Colonic mucosa (tissue), 4 donors: ENCODE results near the gene SH2D2A. TPM values are rescaled to one million over a fixed set of nuclear protein-coding genes. Genes with fewer than 3 reads are reported as not detected.
A peak's percentile ranks its signal among the peaks of the same experiment; 100 is the strongest.

ENCODE experiments used
- DNase-seq: peaks from one replicate; pipeline ENCODE4 v3.0.0-alpha.2; 2020
- H3K27ac ChIP-seq: fragments of 200-600 bp; one replicate; pipeline ENCODE4 v1.8.0; 2021
- H3K27me3 ChIP-seq: fragments of 200-600 bp; one replicate; pipeline ENCODE4 v1.8.0; 2021
- H3K36me3 ChIP-seq: fragments of 200-600 bp; one replicate; pipeline ENCODE4 v1.8.0; 2021
- H3K4me1 ChIP-seq: fragments of 200-600 bp; one replicate; pipeline ENCODE4 v1.8.0; 2021; ENCODE audit warnings: mild to moderate bottlenecking
- H3K4me3 ChIP-seq: fragments of 200-600 bp; one replicate; pipeline ENCODE4 v1.8.0; 2021
- H3K9ac ChIP-seq, 2 donors: one replicate each; pipeline ENCODE4 v1.7.0; 2013; ENCODE audit warnings: control low read depth in 2 of 2, low read depth in 2 of 2, low read length in 2 of 2
- H3K9me3 ChIP-seq: fragments of 200-600 bp; one replicate; pipeline ENCODE4 v1.8.0; 2021
- CTCF ChIP-seq: fragments of 200-600 bp; IDR thresholded peaks from one replicate; pipeline ENCODE4 v1.8.0; 2022; ENCODE audit warnings: antibody characterized with exemption, mild to moderate bottlenecking
- intact Hi-C: fragments of 100-400 bp; cut with DNase I; formaldehyde crosslinking; loops from one replicate; pipeline ENCODE4 v1.14.1; 2022
- total RNA-seq, 2 donors: library from RNA; stranded (reverse); fragmentation: NEBNext Ultra II Directional in 1 of 2; extraction: Animal tissue kit (Norgen Biotek cat#: 25700) in 1 of 2; gene quantifications; one replicate each; pipeline ENCODE4 v1.2.1, GENCODE V29; 2021
- donor health status: healthy.
- donor health status: DM: no; HTN: no; CAD: no.
- donor health status: DM: no; HTN: no; CAD: no.

Gene SH2D2A
- total RNA-seq, 2 donors from 2014 or later = 1.9 to 3.1 TPM

- Histone ChIP-seq H3K27me3 (no peaks in the 10 kb centered on the region), H3K9ac (peak overlapping the region; percentile 46 to 54), H3K4me1 (peaks cover 6% of the 10 kb centered on the region), H3K27ac (peak overlapping the region; percentile 46), H3K36me3 (no peaks in the 10 kb centered on the region), H3K4me3 (peak overlapping the region; percentile 36), H3K9me3 (no peaks in the 10 kb centered on the region)
- no peak for DNase-seq
- intact Hi-C loops = no loop called here
- TF ChIP-seq CTCF = no peak
These were observed 1.9 kb downstream of the SH2D2A start for GRCh38 chr1:156814571-156815260.

- DNase-seq = peak; percentile 82
- Histone ChIP-seq H3K36me3 (no peaks in the 10 kb centered on the region), H3K27ac (no peak overlapping the region), H3K27me3 (no peaks in the 10 kb centered on the region), H3K9ac (peak overlapping the region; percentile 46 to 70), H3K4me3 (peak overlapping the region; percentile 36), H3K9me3 (no peaks in the 10 kb centered on the region), H3K4me1 (peaks cover 6% of the 10 kb centered on the region)
- intact Hi-C loops = no loop called here
- TF ChIP-seq CTCF = peak; percentile 59
These were observed 2.7 kb downstream of the SH2D2A start for GRCh38 chr1:156813750-156814570.

GRCh38 chr1:156813298-156813697 lies 3.4 kb downstream of the SH2D2A start:
- no peak for DNase-seq
- Histone ChIP-seq H3K27me3 (no peaks in the 10 kb centered on the region), H3K27ac (no peak overlapping the region), H3K9me3 (no peaks in the 10 kb centered on the region), H3K9ac (peak overlapping the region; percentile 46 to 70), H3K4me3 (peak overlapping the region; percentile 36), H3K4me1 (peaks cover 6% of the 10 kb centered on the region), H3K36me3 (no peaks in the 10 kb centered on the region)
- no peak for TF ChIP-seq CTCF
- intact Hi-C loops = no loop called here

GRCh38 chr1:156812293-156812990 lies 4.2 kb downstream of the SH2D2A start:
- Histone ChIP-seq H3K9ac (no peak overlapping the region), H3K4me1 (peaks cover 6% of the 10 kb centered on the region), H3K9me3 (no peaks in the 10 kb centered on the region), H3K27me3 (no peaks in the 10 kb centered on the region), H3K27ac (no peak overlapping the region), H3K36me3 (no peaks in the 10 kb centered on the region), H3K4me3 (no peak overlapping the region)
- intact Hi-C loops = no loop called here
- no peak for TF ChIP-seq CTCF
- DNase-seq = no peak

DNA sequence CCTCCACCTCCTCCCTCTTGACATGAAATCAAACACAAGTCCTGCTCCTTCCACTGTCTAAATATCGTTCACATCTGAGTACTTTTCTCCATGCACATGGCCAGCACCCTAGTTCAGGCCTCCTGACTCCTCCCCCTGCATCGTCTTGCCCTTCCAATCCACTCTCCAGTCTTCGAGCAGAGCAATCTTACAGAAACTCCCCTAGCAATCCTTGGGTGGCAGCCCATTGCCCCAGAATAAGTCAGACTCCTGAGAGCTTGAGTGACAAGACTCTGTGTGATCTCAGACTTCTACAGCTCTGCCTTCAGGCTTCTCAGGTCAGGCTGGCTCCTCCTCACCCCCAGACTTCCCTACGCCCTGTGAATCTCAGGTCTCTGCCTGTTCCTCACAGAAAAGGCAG lies 5.5 kb downstream of the SH2D2A start:
- no peaks in the 10 kb centered on the region for H3K27me3 ChIP-seq
- intact Hi-C loops = no loop called here
- H3K9ac ChIP-seq = no peak overlapping the region
- H3K36me3 ChIP-seq = no peaks in the 10 kb centered on the region
- no peaks in the 10 kb centered on the region for H3K9me3 ChIP-seq
- no peak overlapping the region for H3K27ac ChIP-seq
- no peak overlapping the region for H3K4me3 ChIP-seq
- no peak for DNase-seq
- peaks cover 6% of the 10 kb centered on the region for H3K4me1 ChIP-seq
- TF ChIP-seq CTCF = no peak
